NCI-H1930 (cell line): Measurements from ENCODE around the gene TRERF1.
"Not testable (repeated sequence)": the region's sequence is repeated elsewhere in the genome, so short reads cannot be mapped to it uniquely, and the experiment has no call there.

Experiments used
- DNase-seq, 2 experiments: peaks; one replicate each; lab custom pipeline; 2025; lab: John Stamatoyannopoulos, UW

TRERF1 gene

DNA sequence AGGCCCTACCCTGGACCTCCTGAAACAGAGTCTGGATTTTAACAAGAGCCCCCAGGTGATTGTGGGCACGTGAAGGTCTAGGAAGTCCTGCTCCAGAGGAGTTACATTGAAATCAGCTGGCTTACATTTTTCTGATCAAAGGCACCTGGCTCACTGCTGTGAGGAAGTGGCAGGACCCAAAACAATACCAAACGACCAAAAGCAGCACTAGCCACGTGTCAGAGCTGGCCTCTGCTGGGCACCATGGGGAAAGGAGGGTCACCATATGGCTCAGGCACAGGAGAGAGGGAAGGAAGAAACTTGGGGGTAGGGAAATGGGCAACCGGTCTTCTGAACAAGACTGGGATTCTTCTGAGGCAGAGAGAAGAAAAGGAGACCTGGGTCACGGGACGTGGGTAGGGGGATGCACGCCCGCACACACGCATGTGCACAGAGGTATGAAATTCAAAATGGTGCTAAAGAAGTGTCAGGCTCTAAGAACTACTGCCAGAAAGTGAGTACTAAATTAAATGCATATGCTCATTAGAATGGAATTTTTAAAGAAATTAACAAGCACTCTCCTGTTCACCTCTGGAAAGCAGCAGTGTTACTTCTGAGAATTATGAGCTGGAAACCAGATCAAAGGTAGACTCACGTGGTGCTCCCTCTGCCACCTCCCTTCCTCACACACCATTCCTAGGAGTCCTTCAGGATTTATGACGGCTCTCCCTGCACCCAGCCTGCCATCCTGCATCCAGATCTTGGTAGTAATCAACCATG lies 113.6 kb downstream of the TRERF1 start:
- DNase-seq: no peak

DNA sequence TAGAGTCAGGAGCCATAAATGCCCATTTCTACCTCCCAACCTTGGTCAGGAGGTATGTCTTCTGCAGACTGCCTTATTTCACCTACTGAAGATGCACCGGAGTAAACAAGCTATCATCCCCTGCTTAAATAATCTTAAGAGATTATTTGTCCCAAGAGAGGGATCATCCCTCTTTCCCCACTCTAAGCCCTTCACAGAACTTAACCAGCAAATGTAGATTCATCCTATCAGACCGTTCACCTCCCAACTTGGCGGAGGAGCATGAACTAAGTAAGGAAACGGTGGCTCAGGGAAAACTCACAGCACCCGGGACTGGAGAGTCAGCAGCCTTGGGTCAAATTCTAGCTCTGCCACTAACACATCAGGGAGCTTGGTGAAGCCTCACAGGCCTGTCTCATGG lies 115.3 kb downstream of the TRERF1 start:
- DNase-seq: no peak

DNA sequence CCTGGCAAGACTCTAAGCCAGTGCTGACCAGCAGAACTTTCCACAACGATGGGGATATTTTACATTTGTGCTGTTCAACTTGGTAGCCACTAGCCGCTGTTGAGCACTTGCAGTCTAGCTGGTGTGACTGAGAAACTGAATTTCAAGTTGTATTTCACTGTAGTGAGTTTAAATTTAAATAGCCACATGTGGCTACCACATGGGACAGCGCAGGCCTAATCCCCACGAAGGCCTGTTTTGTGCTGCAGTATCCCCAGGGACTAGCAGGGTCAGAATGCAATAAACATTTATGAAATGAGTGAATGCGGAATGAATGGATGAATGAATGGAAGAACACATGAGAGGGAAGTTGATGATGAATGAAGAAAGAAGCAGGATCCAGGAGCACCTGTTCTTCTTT lies 115.8 kb downstream of the TRERF1 start:
- no peak for DNase-seq

DNA sequence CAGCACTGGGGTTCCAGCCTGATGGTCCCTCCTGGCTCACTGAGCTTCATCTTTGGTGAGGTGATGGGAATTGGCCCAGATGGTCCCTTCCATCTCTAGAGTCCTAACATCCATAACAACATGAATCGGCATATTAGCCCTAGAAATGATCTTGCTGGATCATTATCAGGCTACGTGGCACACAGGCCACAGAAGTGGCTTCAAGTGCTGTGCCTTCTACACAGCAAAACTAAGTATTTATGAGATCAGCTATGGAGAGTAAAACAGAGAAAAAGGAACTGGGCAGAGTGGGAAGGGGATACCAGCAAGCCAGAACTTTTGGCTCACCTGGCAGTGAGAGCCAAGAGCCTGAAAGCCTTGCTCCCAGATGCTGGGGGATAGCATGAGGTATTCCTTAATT lies 116.9 kb downstream of the TRERF1 start:
- DNase-seq: no peak

DNA sequence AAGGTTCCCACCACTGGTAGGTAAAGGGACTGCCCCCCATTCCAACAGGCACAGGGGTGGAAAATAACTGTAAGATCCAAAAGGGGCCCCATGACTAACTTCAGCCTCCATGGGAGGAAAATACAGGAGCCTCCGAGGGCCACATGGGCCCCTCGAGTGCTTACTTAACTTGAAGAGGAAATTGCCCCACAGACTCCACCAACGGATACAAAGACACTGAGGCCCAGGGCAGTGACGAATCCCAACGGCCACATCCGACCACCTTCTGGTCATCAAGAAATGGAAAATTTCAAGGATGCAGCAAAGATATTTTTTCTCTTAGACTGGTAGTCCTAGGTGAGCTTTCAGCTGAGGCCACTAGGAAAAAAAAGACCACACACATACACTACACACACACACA lies 118.1 kb downstream of the TRERF1 start:
- no peak for DNase-seq

DNA sequence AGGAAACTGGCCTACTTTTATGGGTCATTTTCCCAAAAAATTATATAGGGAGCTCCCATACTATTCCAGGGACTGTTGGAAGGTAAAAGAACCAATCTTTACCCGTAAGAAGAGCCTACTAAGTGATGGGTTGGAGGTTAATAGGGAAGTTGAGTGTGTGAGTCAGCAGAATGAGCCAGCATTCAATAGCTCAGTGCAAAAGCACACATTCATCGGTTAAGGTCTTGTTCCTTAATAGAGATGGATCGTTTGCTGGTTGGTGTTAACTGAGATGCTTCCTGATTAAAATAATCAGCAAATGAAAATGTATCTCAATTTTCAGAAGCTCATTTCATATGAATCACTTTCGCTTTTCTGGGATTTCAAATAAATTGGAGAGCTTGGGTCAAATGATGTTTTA lies 118.8 kb downstream of the TRERF1 start:
- no peak for DNase-seq

DNA sequence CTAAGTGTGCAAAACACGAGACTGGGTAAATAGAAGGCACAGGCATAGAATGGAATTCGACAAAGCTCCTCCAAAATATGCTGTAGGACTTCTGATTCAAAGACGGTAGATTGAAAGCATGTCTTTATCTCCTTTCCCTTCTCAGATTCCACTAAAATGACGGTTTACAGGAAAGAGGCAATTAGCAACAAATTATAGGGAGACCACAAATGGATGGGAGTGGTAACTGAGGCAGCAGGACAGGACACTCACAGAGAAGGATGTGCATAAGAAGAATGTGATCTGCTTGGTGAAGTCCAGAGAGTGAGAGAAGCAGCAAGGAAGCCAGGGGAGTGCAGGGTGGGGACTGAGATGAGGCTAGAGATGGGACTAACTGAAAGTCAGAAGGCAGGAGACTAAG lies 120.7 kb downstream of the TRERF1 start:
- no peak for DNase-seq

DNA sequence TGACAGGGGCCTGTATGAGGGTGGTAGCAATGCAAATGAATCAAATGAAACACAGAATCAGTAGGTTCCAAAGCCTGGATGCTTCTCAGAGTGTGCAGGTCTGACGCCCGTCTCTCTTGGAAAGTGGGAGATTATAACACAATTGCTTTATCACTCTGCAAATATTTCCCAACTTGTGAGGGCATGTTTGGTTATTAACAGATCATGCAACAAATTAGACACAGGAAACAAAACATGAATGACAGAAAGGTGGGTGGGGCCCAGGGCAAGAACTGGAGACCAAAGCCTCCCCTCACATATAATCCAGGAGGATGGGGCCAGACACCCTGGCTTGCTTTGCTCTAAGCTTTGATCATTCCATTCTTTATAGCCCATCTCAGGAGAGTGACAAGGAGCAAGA lies 125.5 kb downstream of the TRERF1 start:
- DNase-seq: no peak

DNA sequence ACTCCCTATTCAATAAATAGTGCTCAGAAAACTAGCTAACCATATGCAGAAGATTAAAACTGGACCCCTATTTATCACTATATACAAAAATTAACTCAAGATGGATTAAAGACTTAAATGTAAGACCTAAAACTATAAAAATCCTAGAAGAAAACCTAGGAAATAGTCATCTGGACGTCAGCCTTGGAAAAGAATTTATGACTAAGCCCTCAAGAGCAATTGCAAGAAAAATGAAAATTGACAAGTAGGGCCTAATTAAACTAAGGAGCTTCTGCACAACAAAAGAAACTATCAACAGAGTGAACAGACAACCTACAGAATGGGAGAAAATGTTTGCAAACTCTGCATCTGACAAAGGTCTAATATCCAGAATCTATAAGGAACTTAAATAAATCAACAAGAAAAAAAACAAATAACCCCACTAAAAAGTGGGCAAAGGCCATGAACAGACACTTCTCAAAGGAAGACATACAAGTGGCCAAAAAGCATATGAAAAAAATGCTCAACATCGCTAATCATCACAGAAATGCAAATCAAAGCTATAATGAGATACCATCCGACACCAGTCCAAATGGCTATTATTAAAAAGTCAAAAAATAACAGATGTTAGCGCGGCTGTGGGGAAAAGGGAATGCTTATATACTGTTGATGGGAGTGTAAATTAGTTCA lies 126.9 kb downstream of the TRERF1 start:
- DNase-seq: not testable (repeated sequence)

DNA sequence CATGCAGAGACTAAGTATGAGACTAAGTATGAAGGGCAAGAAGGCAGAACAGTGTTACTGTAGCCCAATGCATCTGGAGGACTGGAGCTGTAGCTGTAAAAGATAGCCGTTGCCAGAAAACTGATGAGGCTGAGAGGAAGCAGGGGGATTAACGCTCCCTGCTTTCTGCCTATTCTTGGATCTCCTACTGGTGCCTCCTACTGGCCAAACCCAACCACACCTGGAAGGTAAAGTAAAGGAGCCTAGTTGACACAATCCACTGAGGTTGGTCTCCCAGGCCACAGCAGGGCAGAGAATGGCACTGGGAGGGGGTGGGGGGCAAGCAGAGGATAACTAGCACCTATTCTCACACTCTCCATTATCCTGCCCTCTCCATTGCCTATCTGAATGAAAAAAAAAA lies 129.1 kb downstream of the TRERF1 start:
- no peak for DNase-seq

DNA sequence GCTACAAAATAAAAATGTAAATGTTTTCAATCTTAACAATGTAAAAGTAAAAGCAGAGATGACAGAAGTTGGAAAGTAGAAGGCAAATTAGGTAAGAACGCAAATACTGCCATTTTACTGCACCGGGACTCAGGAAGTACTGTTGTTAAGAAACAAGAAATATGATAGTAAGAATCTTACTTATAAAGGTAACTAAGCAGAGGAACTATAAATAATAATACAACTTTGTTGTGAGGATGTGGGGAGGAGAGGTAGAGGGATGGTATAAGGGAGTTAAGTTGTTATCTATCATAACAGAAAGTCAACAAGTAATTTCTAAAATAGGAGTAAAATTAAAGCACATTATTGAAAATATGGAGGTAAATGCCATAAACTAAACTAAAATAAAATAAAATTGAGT lies 129.8 kb downstream of the TRERF1 start:
- no peak for DNase-seq

DNA sequence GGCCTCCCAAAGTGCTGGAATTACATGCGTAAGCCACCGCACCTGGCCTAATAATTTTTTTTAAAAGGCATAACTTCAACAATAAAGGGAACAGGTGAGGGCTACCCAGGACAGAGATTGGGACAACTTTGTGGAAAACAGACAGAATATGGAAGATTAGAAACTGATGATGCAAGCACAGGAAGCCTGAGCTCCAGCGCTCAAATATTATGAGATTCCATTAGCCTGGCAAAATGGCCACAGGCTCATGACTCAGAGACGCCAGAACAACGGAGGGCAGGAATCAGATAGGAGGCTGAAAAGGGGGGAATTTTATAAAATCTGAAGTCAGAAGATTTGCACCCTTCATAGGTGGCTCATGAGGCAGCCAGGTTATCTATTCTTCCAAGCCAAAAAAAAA lies 131.0 kb downstream of the TRERF1 start:
- no peak for DNase-seq

DNA sequence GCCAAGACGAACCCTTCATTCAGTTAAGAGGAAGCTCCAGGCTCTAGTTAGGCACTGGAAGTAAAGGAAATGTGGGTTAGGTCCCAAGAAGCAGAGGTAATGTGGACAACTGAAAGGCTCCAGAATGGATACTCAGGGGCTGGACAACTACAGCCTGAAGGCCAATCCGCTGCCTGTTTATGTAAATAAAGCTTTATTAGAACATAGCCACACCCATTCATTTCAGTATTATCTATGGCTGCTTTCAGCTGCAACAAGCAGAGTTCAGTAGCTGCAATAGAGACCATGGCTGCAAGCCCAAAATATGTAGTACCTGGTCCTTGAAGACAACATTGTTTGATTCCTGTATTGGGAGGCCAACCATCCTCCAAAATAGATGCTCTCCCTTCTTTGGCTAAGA lies 133.2 kb downstream of the TRERF1 start:
- DNase-seq: no peak

DNA sequence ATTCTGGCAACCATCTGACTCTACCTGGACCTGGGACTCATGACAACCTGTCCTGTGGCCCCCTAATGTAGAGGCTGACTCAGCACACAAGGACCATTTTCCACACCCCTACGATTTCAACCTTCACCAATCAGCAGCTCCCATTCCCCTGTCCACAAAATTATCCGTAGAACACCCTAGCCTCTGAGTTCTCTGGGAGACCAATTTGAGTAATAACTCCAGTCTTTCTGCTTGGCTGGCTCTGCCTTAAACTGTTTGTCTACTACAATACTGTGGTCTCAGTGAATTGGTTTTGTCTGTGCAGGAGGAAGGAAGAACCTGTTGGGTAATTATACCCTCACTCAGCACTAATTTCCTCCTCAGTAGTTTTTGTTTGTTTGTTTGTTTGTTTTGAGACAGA lies 134.7 kb downstream of the TRERF1 start:
- DNase-seq: no peak

DNA sequence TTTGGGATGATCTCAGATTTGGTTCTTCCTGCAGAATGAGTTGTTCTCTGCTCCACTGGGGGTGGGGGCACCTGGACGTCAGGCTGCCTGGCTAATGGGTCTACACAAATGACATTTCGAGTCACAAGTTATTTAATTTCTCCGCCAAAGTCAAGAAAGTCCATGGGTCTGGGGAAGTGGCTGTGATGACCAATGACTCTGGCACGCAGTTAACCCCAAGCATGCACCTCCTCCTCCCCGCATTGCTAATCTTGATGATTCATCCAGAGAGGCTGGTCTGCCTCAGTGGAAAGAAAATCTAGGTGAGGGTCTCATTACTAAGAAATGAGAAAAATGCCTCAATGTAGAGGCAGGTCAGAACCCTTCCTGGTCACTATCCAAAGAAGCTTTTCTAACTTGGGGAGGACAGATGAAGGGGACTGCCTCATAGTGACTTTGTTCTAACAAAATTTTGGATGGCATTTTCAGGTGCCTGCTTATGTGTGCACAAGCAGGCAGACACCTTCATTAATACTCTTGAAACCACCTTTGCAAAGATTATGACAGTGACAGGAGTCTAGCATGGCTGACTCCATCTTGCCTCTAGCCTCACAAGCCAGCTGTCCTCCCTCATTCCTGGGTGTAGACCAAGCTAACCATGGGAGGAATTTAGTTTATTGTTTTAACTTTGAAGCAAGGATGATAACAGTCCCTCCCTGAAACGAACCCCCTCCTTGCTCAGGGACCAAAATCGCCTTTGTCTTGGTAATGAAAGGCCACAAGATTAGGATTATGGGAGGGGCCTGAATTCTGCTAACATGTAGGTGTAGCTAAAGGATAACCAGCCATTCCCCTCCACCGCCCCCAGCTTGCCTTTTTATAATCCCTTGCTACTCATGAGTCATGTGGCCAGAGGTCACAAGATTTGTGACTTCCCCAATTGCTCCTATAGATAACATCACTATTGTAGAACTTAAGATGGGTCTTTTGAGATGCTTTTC lies 135.4 kb downstream of the TRERF1 start:
- DNase-seq: no peak

DNA sequence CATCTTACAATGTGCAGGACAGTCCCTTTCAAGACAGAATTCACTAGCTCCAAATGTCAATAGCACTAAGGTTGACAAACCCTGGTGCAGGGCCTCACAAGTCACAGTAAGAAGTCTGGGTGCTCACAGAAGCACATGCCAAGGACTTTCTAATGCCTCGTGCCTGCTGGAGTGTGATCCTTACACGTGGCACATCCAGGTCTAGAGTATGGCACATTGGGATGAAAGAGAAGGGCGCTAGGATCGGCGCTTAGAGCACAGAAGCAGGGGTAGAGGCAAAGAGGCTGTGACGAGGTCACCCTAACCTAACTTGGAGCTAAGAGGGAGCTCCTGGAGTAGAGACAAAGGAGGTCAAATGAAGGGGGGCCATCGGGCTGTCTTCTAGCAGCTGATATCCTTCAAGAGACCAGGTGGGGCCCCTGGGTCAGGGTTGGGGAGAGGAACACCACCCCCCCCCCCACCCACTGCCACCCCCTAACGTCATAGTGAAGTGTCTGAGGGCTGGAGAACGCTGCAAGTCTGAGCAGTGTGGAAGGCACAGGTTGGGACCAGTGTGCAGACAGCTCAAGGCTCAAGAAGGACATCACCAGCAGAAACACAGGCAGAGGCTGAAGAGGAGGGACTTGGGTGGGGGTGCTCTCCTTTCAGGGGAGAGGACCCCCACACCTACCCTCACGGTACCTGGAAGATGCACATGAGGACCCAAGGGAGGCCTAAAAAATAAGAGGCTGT lies 136.3 kb downstream of the TRERF1 start:
- no peak for DNase-seq

DNA sequence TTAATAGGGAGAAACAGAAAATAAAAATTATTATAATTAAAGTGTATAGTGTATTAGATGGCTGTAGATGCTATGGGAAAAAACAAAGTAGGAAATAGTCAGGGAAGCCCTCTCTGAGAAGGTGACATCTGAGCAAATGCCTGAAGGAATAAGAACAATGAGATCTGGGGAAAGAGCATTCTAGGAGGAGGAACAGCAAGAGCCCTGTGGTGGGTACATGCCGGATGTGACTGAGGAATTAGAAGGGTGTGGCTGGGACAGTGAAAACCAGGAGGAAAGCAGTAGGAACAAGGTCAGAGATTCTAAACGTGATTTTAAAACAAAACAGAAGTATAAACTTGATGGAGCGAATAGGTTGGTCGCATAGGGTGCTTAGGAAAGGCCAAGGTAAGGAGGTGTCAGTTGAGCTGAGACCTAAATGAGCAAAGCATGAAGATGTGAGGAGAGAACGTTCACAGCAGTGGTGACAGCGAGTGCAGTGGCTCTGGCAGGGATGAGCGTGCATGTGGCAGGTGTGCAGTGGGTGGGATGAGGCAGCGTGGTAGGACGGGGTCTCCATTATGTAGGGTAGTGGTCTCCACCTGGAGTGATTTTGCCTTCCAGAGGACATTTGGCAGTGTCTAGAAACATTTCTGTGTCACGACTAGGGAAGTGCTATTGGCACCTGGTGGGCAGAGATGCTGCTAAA lies 137.0 kb downstream of the TRERF1 start:
- DNase-seq: no peak

DNA sequence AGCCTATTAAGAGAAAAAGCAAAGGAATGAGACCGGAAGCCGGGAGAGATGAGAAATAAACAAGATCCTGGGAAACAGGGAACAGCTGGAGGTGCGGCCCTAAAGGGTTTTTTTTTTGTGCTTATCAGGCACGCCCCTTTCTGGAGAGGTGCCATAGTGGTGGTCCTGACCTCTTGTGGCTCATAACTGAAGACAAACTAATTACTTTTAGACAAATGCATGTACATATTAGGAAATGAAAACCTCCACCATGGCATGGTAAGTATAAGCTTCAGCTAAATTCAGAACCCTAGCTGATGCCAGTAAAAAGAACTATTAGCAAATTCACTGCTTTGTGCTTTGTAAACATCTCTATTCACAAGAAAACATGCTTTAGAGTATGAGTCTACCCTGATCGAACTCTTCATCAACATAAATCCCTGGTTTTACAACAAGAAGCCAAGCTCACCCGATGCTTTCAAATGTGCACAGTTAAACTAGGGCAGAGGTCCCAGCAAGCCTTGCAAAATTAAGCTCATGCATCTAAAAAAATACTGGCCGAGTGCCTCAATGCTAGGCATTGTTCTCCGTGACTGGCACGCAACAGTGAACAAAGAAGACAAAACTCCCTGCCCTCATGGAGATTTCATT lies 137.7 kb downstream of the TRERF1 start:
- no peak for DNase-seq

DNA sequence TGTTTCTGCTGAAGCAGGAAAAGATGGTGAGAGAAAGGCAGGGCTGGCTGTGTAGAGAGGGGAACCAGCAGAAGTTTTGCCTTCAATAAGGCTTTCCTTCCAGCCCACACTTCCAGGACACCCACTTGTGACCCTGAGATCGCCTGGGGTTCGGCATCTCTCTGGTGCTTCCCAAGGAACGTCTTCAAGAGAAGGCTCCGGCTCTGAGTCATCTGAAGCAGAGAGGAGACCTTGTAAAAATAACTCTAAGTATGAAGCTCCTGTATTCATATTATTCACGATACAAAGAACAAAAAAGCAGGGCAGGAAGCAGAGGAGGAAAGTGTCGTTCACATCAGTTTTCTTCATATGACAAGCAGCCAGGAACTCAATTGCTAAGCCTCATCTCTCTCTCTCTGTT lies 138.7 kb downstream of the TRERF1 start:
- DNase-seq: no peak

DNA sequence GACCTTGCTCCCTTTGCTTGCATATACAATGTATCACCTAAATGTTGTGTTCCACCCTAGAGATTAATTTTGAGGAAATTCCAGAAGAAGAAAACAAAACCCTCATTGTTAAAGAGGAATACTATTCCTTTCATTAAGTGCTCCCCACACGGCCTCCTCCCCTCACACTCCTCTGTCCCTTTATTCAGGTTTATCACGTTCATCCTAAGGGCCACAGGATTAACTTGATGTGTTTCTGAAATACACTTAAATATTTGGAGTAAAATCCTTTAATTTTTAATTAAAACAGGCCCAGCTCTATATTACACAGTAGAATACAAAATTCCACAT lies 144.6 kb downstream of the TRERF1 start:
- DNase-seq: no peak
